Mesothelial cell of epicardium (in vitro differentiated cells): ENCODE data around the gene SH2D1B. TPM values are rescaled to one million over a fixed set of nuclear protein-coding genes. Genes with fewer than 3 reads are reported as not detected.
"Not testable (repeated sequence)": the region's sequence is repeated elsewhere in the genome, so short reads cannot be mapped to it uniquely, and the experiment has no call there.

Experiments
- DNase-seq, 2 experiments: peaks; one replicate each; pipeline ENCODE4 v3.0.0; 2021; ENCODE audit warnings: low spot score in 2 of 2; ENCODE audit not compliant: unreplicated experiment in 2 of 2
- H3K27ac Mint-ChIP-seq: 2 replicates; pipeline ENCODE4 v1.8.0; 2021; ENCODE audit warnings: mixed read lengths
- H3K27me3 Mint-ChIP-seq: 2 replicates; pipeline ENCODE4 v1.8.0; 2021; ENCODE audit warnings: low read depth, mixed read lengths
- H3K36me3 Mint-ChIP-seq: 2 replicates; pipeline ENCODE4 v1.8.0; 2021; ENCODE audit warnings: mixed read lengths
- H3K4me1 Mint-ChIP-seq: 2 replicates; pipeline ENCODE4 v1.8.0; 2021; ENCODE audit warnings: mixed read lengths
- H3K4me3 Mint-ChIP-seq: 2 replicates; pipeline ENCODE4 v1.8.0; 2021; ENCODE audit warnings: mild to moderate bottlenecking, moderate library complexity, mixed read lengths
- H3K9me3 Mint-ChIP-seq: 2 replicates; pipeline ENCODE4 v1.8.0; 2021; ENCODE audit warnings: mixed read lengths
- CTCF ChIP-seq: fragments of 200-600 bp; sonication (generic); IDR thresholded peaks from one replicate; pipeline ENCODE4 v1.5.0; 2021; ENCODE audit warnings: antibody characterized with exemption; ENCODE audit not compliant: unreplicated experiment
- total RNA-seq: library from RNA; stranded (reverse); gene quantifications from 3 replicates; pipeline ENCODE4 v1.2.1, GENCODE V29; 2021

SH2D1B gene
- total RNA-seq = not detected in 3 replicates

GRCh38 chr1:162412002-162412401 is at the start of gene SH2D1B:
Gene SH2D1B (minus strand): TSS chr1:162412136. CDS start chr1:162412016, 120 bp downstream.
- TF ChIP-seq CTCF = no peak
- no peak within 1 kb of the TSS for H3K27ac Mint-ChIP-seq
- H3K9me3 Mint-ChIP-seq = peaks cover 11% of the 10 kb centered on the region
- H3K4me3 Mint-ChIP-seq = no peak within 1 kb of the TSS
- no peaks in the 10 kb centered on the region for H3K36me3 Mint-ChIP-seq
- H3K27me3 Mint-ChIP-seq = peaks cover 3% of the 10 kb centered on the region
- peaks cover 5% of the 10 kb centered on the region for H3K4me1 Mint-ChIP-seq
- no peak for DNase-seq

GRCh38 chr1:162458236-162458635 is 46.3 kb upstream of the SH2D1B start:
- TF ChIP-seq CTCF = no peak

GRCh38 chr1:162456323-162456722 is 44.4 kb upstream of the SH2D1B start:
- no peaks in the 10 kb centered on the region for H3K4me1 Mint-ChIP-seq
- H3K36me3 Mint-ChIP-seq = no peaks in the 10 kb centered on the region
- no peak overlapping the region for H3K27ac Mint-ChIP-seq
- peaks cover 4% of the 10 kb centered on the region for H3K27me3 Mint-ChIP-seq
- TF ChIP-seq CTCF = no peak
- H3K9me3 Mint-ChIP-seq = peaks cover 8% of the 10 kb centered on the region
- no peak overlapping the region for H3K4me3 Mint-ChIP-seq
- DNase-seq = no peak

More at GRCh38 chr1:162458236-162458635, 46.3 kb upstream of the SH2D1B start:
- DNase-seq = no peak
- H3K4me3 Mint-ChIP-seq = no peak overlapping the region
- H3K27me3 Mint-ChIP-seq = no peaks in the 10 kb centered on the region
- H3K9me3 Mint-ChIP-seq = peaks cover 4% of the 10 kb centered on the region
- H3K27ac Mint-ChIP-seq = no peak overlapping the region
- no peaks in the 10 kb centered on the region for H3K36me3 Mint-ChIP-seq
- no peaks in the 10 kb centered on the region for H3K4me1 Mint-ChIP-seq

- DNase-seq, H3K4me3 Mint-ChIP-seq, H3K27me3 Mint-ChIP-seq, H3K27ac Mint-ChIP-seq, H3K36me3 Mint-ChIP-seq, H3K4me1 Mint-ChIP-seq, H3K9me3 Mint-ChIP-seq: not testable (repeated sequence)
Measured at GRCh38 chr1:162454361-162454760, 42.4 kb upstream of the SH2D1B start.

- no peaks in the 10 kb centered on the region for H3K4me1 Mint-ChIP-seq
- no peak overlapping the region for H3K4me3 Mint-ChIP-seq
- no peaks in the 10 kb centered on the region for H3K36me3 Mint-ChIP-seq
- no peak for DNase-seq
- no peak overlapping the region for H3K27ac Mint-ChIP-seq
- peaks cover 55% of the 10 kb centered on the region for H3K27me3 Mint-ChIP-seq
- TF ChIP-seq CTCF = no peak
- peaks cover 4% of the 10 kb centered on the region for H3K9me3 Mint-ChIP-seq
Measured at GRCh38 chr1:162446946-162447345, 35.0 kb upstream of the SH2D1B start.

GRCh38 chr1:162444903-162445302 is 33.0 kb upstream of the SH2D1B start:
- no peak overlapping the region for H3K4me3 Mint-ChIP-seq
- TF ChIP-seq CTCF = no peak
- H3K27me3 Mint-ChIP-seq = peaks cover 66% of the 10 kb centered on the region
- no peaks in the 10 kb centered on the region for H3K4me1 Mint-ChIP-seq
- no peak for DNase-seq
- no peaks in the 10 kb centered on the region for H3K9me3 Mint-ChIP-seq
- H3K36me3 Mint-ChIP-seq = no peaks in the 10 kb centered on the region
- H3K27ac Mint-ChIP-seq = no peak overlapping the region

- H3K27ac Mint-ChIP-seq, H3K36me3 Mint-ChIP-seq, H3K9me3 Mint-ChIP-seq, H3K4me1 Mint-ChIP-seq, DNase-seq, H3K27me3 Mint-ChIP-seq, H3K4me3 Mint-ChIP-seq: not testable (repeated sequence)
Measured at GRCh38 chr1:162432977-162433713, 21.2 kb upstream of the SH2D1B start.
